H1 (cell line): ENCODE data around the gene RSPH6A. TPM values are rescaled to one million over a fixed set of nuclear protein-coding genes. Genes with fewer than 3 reads are reported as not detected.

Source experiments
- CTCF ChIA-PET: fragments of 300-600 bp; sonication (Branson Sonifier 250); formaldehyde crosslinking; loops from one replicate; lab custom pipeline; 2021; ENCODE audit not compliant: partially characterized antibody; lab: Charles Lee
- POLR2A ChIA-PET: fragments of 300-600 bp; sonication (Branson Sonifier 250); formaldehyde crosslinking; loops from one replicate; lab custom pipeline; 2021; ENCODE audit warnings: inconsistent platforms; ENCODE audit not compliant: partially characterized antibody; lab: Charles Lee
- DNase-seq, 2 experiments: peaks; one replicate each; pipeline versions ENCODE4 v3.0.0 to v3.0.0-alpha.2; 2010 to 2022; ENCODE audit warnings: low spot score in 2 of 2, low read depth in 1 of 2, mixed read lengths in 1 of 2
- FAIRE-seq: peaks from 2 replicates; lab custom pipeline; 2011; peaks lifted over from hg19 to GRCh38; lab: Jason Lieb, UNC
- H2AFZ ChIP-seq: 2 replicates; pipeline ENCODE4 v1.8.1; 2012; ENCODE audit warnings: low read length, inconsistent platforms
- H2AK5ac ChIP-seq: 2 replicates; pipeline ENCODE4 v1.6.1; 2013; ENCODE audit warnings: low read depth, low read length
- H2BK120ac ChIP-seq: replicated peaks from 2 replicates; pipeline ENCODE3; 2013; ENCODE audit warnings: low read depth, low read length, inconsistent platforms
- H2BK12ac ChIP-seq: 2 replicates; pipeline ENCODE4 v1.6.1; 2013; ENCODE audit warnings: low read depth, low read length
- H2BK15ac ChIP-seq: 2 replicates; pipeline ENCODE4 v1.6.1; 2013; ENCODE audit warnings: low read length
- H2BK20ac ChIP-seq: 2 replicates; pipeline ENCODE4 v1.6.1; 2013; ENCODE audit warnings: low read length
- H2BK5ac ChIP-seq: 2 replicates; pipeline ENCODE4 v1.6.1; 2013; ENCODE audit warnings: low read depth, low read length
- H3K14ac ChIP-seq: 2 replicates; pipeline ENCODE4 v1.6.1; 2013; ENCODE audit warnings: inconsistent platforms; ENCODE audit not compliant: insufficient read length
- H3K18ac ChIP-seq: 2 replicates; pipeline ENCODE4 v1.6.1; 2013; ENCODE audit warnings: low read length; ENCODE audit errors: extremely low read depth
- H3K23ac ChIP-seq: 2 replicates; pipeline ENCODE4 v1.6.1; 2013; ENCODE audit warnings: inconsistent platforms; ENCODE audit not compliant: insufficient read length
- H3K23me2 ChIP-seq: 2 replicates; pipeline ENCODE4 v1.6.1; 2013; ENCODE audit warnings: low read depth, low read length
- H3K27ac ChIP-seq: 2 replicates; pipeline ENCODE4 v1.6.1; 2011; ENCODE audit warnings: low read depth, low read length, inconsistent platforms
- H3K27me3 ChIP-seq, 4 experiments: replicated peaks in 1 of 4; 1 replicate in 1 of 4; 2 replicates in 3 of 4; pipeline versions ENCODE4 v1.6.1 to v1.8.1; 2011 to 2013; ENCODE audit warnings: low read length in 3 of 4, mild to moderate bottlenecking in 3 of 4, inconsistent platforms in 2 of 4, mixed read lengths in 2 of 4, moderate library complexity in 1 of 4; ENCODE audit not compliant: control insufficient read depth in 3 of 4, insufficient read depth in 3 of 4; ENCODE audit errors: extremely low read depth in 1 of 4
- H3K36me3 ChIP-seq, 4 experiments: 2 replicates each; pipeline versions ENCODE4 v1.6.1 to v1.8.1; 2011 to 2013; ENCODE audit warnings: mild to moderate bottlenecking in 4 of 4, low read length in 3 of 4, moderate library complexity in 2 of 4, control low read depth in 1 of 4, inconsistent platforms in 1 of 4; ENCODE audit not compliant: insufficient read depth in 4 of 4, control insufficient read depth in 2 of 4
- H3K4ac ChIP-seq: replicated peaks from 2 replicates; pipeline ENCODE3; 2013; ENCODE audit warnings: low read length, low read depth, mixed read lengths, inconsistent platforms; ENCODE audit not compliant: insufficient read length
- H3K4me1 ChIP-seq, 4 experiments: replicated peaks in 1 of 4; 1 replicate in 1 of 4; 2 replicates in 3 of 4; pipeline versions ENCODE4 v1.6.1 to v1.8.1; 2011 to 2013; ENCODE audit warnings: low read length in 3 of 4, inconsistent platforms in 2 of 4, mixed read lengths in 1 of 4; ENCODE audit not compliant: insufficient read depth in 4 of 4, control insufficient read depth in 3 of 4
- H3K4me2 ChIP-seq, 2 experiments: 2 replicates each; pipeline versions ENCODE4 v1.6.1 to v1.8.1; 2011 to 2013; ENCODE audit warnings: low read depth in 2 of 2, low read length in 2 of 2, control low read depth in 1 of 2, inconsistent platforms in 1 of 2, mild to moderate bottlenecking in 1 of 2; ENCODE audit not compliant: insufficient read depth in 1 of 2
- H3K4me3 ChIP-seq, 4 experiments: fragments of 200-600, 300-600 bp in 1 of 4; sonication (generic), shearing (Covaris generic), sonication (Bioruptor Twin) in 1 of 4; 2 replicates each; pipeline versions ENCODE4 v1.5.1 to v1.8.1; 2011 to 2016; ENCODE audit warnings: low read length in 4 of 4, low read depth in 3 of 4, control low read depth in 2 of 4, inconsistent platforms in 2 of 4, mild to moderate bottlenecking in 2 of 4, mixed read lengths in 1 of 4, moderate library complexity in 1 of 4; ENCODE audit not compliant: insufficient read depth in 2 of 4; ENCODE audit errors: extremely low read depth in 1 of 4
- H3K56ac ChIP-seq: replicated peaks from 2 replicates; pipeline ENCODE3; 2013; ENCODE audit warnings: low read depth, mild to moderate bottlenecking, mixed read lengths, low read length, inconsistent platforms; ENCODE audit not compliant: insufficient read length
- H3K79me1 ChIP-seq: 2 replicates; pipeline ENCODE4 v1.6.1; 2013; ENCODE audit warnings: low read depth, low read length, control low read depth
- H3K79me2 ChIP-seq, 2 experiments: 2 replicates each; pipeline versions ENCODE4 v1.6.1 to v1.8.1; 2012 to 2013; ENCODE audit warnings: low read length in 2 of 2, mild to moderate bottlenecking in 2 of 2, inconsistent platforms in 1 of 2; ENCODE audit not compliant: insufficient read depth in 2 of 2, control insufficient read depth in 1 of 2
- H3K9ac ChIP-seq, 4 experiments: replicated peaks in 1 of 4; 1 replicate in 1 of 4; 2 replicates in 3 of 4; pipeline versions ENCODE4 v1.6.1 to v1.8.1; 2011 to 2013; ENCODE audit warnings: low read depth in 3 of 4, low read length in 3 of 4, control low read depth in 2 of 4, mild to moderate bottlenecking in 2 of 4, moderate library complexity in 2 of 4, inconsistent platforms in 1 of 4; ENCODE audit errors: extremely low read depth in 1 of 4
- H3K9me3 ChIP-seq, 2 experiments: 2 replicates each; pipeline versions ENCODE4 v1.6.1 to v1.8.1; 2012 to 2013; ENCODE audit warnings: mild to moderate bottlenecking in 2 of 2, moderate library complexity in 2 of 2, control low read depth in 1 of 2, inconsistent platforms in 1 of 2, low read depth in 1 of 2, low read length in 1 of 2, mixed read lengths in 1 of 2; ENCODE audit not compliant: insufficient read depth in 2 of 2
- H4K20me1 ChIP-seq, 2 experiments: replicated peaks in 1 of 2; 2 replicates each; pipeline versions ENCODE3 to v1.8.1; 2011 to 2013; ENCODE audit warnings: inconsistent platforms in 2 of 2, low read length in 2 of 2, mild to moderate bottlenecking in 1 of 2; ENCODE audit not compliant: insufficient read depth in 2 of 2, control insufficient read depth in 1 of 2
- H4K5ac ChIP-seq: 2 replicates; pipeline ENCODE4 v1.6.1; 2013; ENCODE audit warnings: low read length, low read depth, mixed read lengths, inconsistent platforms; ENCODE audit not compliant: insufficient read length
- H4K8ac ChIP-seq: 2 replicates; pipeline ENCODE4 v1.8.0; 2013; ENCODE audit warnings: mild to moderate bottlenecking, moderate library complexity, low read length, inconsistent platforms; ENCODE audit not compliant: insufficient read depth; ENCODE audit errors: extremely low read depth
- H4K91ac ChIP-seq: replicated peaks from 2 replicates; pipeline ENCODE3; 2013; ENCODE audit warnings: low read length, mixed read lengths, inconsistent platforms; ENCODE audit not compliant: insufficient read length
- CTCF ChIP-seq, 3 experiments: IDR thresholded peaks; 1 replicate in 2 of 3; 2 replicates in 1 of 3; pipeline versions ENCODE4 v1.5.1 to v1.6.1; 2011; ENCODE audit warnings: low read length in 3 of 3, mild to moderate bottlenecking in 3 of 3, inconsistent platforms in 2 of 3, low read depth in 1 of 3, moderate library complexity in 1 of 3; ENCODE audit not compliant: insufficient read depth in 1 of 3; ENCODE audit errors: control extremely low read depth in 1 of 3
- EP300 ChIP-seq, 2 experiments: IDR thresholded peaks; 1 replicate in 1 of 2; 2 replicates in 1 of 2; pipeline ENCODE4 v1.6.1; 2011 to 2012; ENCODE audit warnings: low read depth in 2 of 2, low read length in 2 of 2, mild to moderate bottlenecking in 2 of 2, borderline replicate concordance in 1 of 2, inconsistent platforms in 1 of 2, moderate library complexity in 1 of 2
- MAFK ChIP-seq: IDR thresholded peaks from 2 replicates; pipeline ENCODE4 v1.6.1; 2012; ENCODE audit warnings: low read depth, mild to moderate bottlenecking, improper control_type of control experiment, low read length
- RBBP5 ChIP-seq: IDR thresholded peaks from 2 replicates; pipeline ENCODE4 v1.7.1; 2012; ENCODE audit warnings: low read depth, mild to moderate bottlenecking, inconsistent platforms, low read length, moderate library complexity, borderline replicate concordance
- WGBS, 2 experiments: shearing (Covaris generic) in 1 of 2; methylation state at CpG; one replicate each; pipeline versions ENCODE4 v1.1.6 to v1.1.7; 2013 to 2015; ENCODE audit warnings: low lambda C conversion rate in 2 of 2, mixed read lengths in 2 of 2, inconsistent platforms in 1 of 2, low coverage in 1 of 2, missing lambda C conversion rate in 1 of 2; ENCODE audit not compliant: insufficient replicate concordance in 2 of 2, insufficient coverage in 1 of 2, insufficient read length in 1 of 2; ENCODE audit errors: extremely low coverage in 1 of 2, missing lambda C conversion rate in 1 of 2; 5-methylcytosine and 5-hydroxymethylcytosine counted together
- polyA plus RNA-seq, 7 experiments: library from polyadenylated mRNA; depleted of rRNA in 3 of 7; stranded (reverse) in 5 of 7; unstranded in 2 of 7; fragments of >200 nt in 5 of 7; fragments of 200-250 nt in 2 of 7; gene quantifications; 1 replicate in 5 of 7; 2 replicates in 1 of 7; 4 replicates in 1 of 7; pipeline versions ENCODE4 v1.2.1 to v1.2.3, GENCODE V29; 2011 to 2013; ENCODE audit warnings: missing spikeins in 2 of 7, mixed read lengths in 2 of 7
- total RNA-seq: library from RNA; stranded (reverse); fragmentation: NEBNext Ultra II Directional; extraction: Animal tissue kit (Norgen Biotek cat#: 25700); gene quantifications from 2 replicates; pipeline ENCODE4 v1.2.1, GENCODE V29; 2021

The RSPH6A gene
- total and polyA plus RNA-seq, 2 of the 8 experiments (the other 6 are each of a cell fraction or from before 2014, with no cell fraction given): 0.05 to 0.19 TPM

- H2BK5ac ChIP-seq: no peak overlapping the region
- H3K4ac ChIP-seq: no peak overlapping the region
- no peaks in the 10 kb centered on the region for H3K27me3 ChIP-seq
- H2BK120ac ChIP-seq: no peak overlapping the region
- no peak overlapping the region for H3K23ac ChIP-seq
- no peak overlapping the region for H2BK15ac ChIP-seq
- CTCF ChIA-PET: interaction anchor here (1.3 to 2.4 kb wide), 5 partner anchors 11 to 63 kb away, joined by 3 to 9 read pairs (median 5); no protein-coding TSS in a partner anchor
- H4K8ac ChIP-seq: no peak overlapping the region
- no peak overlapping the region for H3K27ac ChIP-seq
- no peaks in the 10 kb centered on the region for H3K79me2 ChIP-seq
- no peak overlapping the region for H3K14ac ChIP-seq
- peaks cover 10% of the 10 kb centered on the region for H3K23me2 ChIP-seq
- no peak overlapping the region for H3K4me2 ChIP-seq
- H3K9ac ChIP-seq: no peak overlapping the region
- DNase-seq (no peak), FAIRE-seq (no peak)
- no peak overlapping the region for H4K5ac ChIP-seq
- no peak for TF ChIP-seq EP300 (IDR thresholded peaks at IDR 0.05; ENCODE audit: borderline replicate concordance in 1 of 2, low read depth in 2 of 2, low read length in 2 of 2)
- no peak for TF ChIP-seq RBBP5
- peak in 2 of 3 experiments; percentile 20 to 31; a peak in 2 of 4 replicates for TF ChIP-seq CTCF (IDR thresholded peaks at IDR 0.05; ENCODE audit: control extremely low read depth in 1 of 3, insufficient read depth in 1 of 3, low read depth in 1 of 3, low read length in 3 of 3)
- TF ChIP-seq MAFK: no peak
- H2BK20ac ChIP-seq: no peak overlapping the region
- no peaks in the 10 kb centered on the region for H3K9me3 ChIP-seq
- H4K20me1 ChIP-seq: peaks cover 2 to 11% of the 10 kb centered on the region in 2 experiments
- H2AFZ ChIP-seq: no peak overlapping the region
- peaks cover 11 to 39% (median 29%) of the 10 kb centered on the region in 4 experiments for H3K36me3 ChIP-seq
- H3K4me3 ChIP-seq: no peak overlapping the region
- H2AK5ac ChIP-seq: no peak overlapping the region
- no peak overlapping the region for H2BK12ac ChIP-seq
- no peak overlapping the region for H3K56ac ChIP-seq
- no peak overlapping the region for H4K91ac ChIP-seq
- H3K79me1 ChIP-seq: no peaks in the 10 kb centered on the region; the same call in 1 of the 2 replicates
- no peak overlapping the region for H3K18ac ChIP-seq
- POLR2A ChIA-PET: interaction anchor here (0.9 to 12.6 kb wide), 7 partner anchors 9 to 50 kb away, joined by 3 to 175 read pairs (median 5); partner anchors contain the start of genes DMPK, FOXA3 and SIX5
- peaks cover 0 to 17% (median 15%) of the 10 kb centered on the region in 4 experiments; a peak in 6 of 7 replicates for H3K4me1 ChIP-seq
- 88% methylated on average over 20 of the region's 20 CpGs; no CpG with 5 or more reads in 1 of the 2 experiments for WGBS, 2 experiments
Observed at GRCh38 chr19:45820413-45821102, 5.5 kb upstream of the RSPH6A start.
